Measurements from ENCODE around the gene KCNQ1. TPM values are rescaled to one million over a fixed set of nuclear protein-coding genes. Genes with fewer than 3 reads are reported as not detected.

KCNQ1 gene
- total RNA-seq, 1 experiment from 2014 or later, result 9.2 TPM

- no peaks in the 10 kb centered on the region for H3K36me3 Mint-ChIP-seq (ENCODE audit: insufficient read depth, unreplicated experiment)
- TF ChIP-seq, protein P1, sequence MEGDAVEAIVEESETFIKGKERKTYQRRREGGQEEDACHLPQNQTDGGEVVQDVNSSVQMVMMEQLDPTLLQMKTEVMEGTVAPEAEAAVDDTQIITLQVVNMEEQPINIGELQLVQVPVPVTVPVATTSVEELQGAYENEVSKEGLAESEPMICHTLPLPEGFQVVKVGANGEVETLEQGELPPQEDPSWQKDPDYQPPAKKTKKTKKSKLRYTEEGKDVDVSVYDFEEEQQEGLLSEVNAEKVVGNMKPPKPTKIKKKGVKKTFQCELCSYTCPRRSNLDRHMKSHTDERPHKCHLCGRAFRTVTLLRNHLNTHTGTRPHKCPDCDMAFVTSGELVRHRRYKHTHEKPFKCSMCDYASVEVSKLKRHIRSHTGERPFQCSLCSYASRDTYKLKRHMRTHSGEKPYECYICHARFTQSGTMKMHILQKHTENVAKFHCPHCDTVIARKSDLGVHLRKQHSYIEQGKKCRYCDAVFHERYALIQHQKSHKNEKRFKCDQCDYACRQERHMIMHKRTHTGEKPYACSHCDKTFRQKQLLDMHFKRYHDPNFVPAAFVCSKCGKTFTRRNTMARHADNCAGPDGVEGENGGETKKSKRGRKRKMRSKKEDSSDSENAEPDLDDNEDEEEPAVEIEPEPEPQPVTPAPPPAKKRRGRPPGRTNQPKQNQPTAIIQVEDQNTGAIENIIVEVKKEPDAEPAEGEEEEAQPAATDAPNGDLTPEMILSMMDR (IDR thresholded peaks at IDR 0.05; ENCODE audit: unreplicated experiment), result no peak
- intact Hi-C loops (cut with micrococcal nuclease; ENCODE audit: unreplicated experiment), result no loop called here
- peaks cover 14% of the 10 kb centered on the region for H3K9me3 Mint-ChIP-seq (ENCODE audit: low read depth, unreplicated experiment)
- H3K27me3 Mint-ChIP-seq (ENCODE audit: unreplicated experiment), result peaks cover 24% of the 10 kb centered on the region
- BruUV-seq (replicated peaks), result no TSS peak
- CTCF ChIA-PET, result no interaction called here
- DNase-seq, result no peak
- peaks cover 5% of the 10 kb centered on the region for H3K4me1 Mint-ChIP-seq (ENCODE audit: low read depth, unreplicated experiment)
- no peak overlapping the region for H3K4me3 Mint-ChIP-seq (ENCODE audit: low read depth, unreplicated experiment)
- no peak overlapping the region for H3K27ac Mint-ChIP-seq (ENCODE audit: unreplicated experiment)
Measured at GRCh38 chr11:2651054-2651617, 206.3 kb downstream of the KCNQ1 start.

DNA sequence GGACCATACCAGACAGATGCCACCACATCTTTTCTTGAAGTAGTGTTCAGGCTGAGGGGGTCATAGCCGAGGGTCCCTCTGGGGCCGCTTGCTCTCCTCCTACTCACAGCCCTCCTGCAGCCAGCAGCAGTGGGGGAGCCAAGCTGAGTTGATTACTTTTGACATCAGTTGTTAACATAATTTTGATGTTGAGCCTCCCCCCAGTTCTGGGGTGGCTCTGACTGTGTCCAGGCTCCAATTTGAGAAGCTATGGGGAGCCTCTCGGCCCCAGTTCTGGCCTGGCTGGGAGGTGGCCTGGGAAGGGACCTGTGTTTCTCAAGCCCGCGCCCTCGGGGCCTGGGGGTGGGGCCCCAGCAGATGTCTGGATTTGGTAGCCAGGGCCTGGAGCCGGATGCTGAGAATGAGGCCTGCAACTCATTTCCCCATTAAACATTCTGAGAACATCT is 207.0 kb downstream of the KCNQ1 start:
- Mint-ChIP-seq H3K36me3 (ENCODE audit: insufficient read depth, unreplicated experiment) (no peaks in the 10 kb centered on the region), H3K9me3 (ENCODE audit: low read depth, unreplicated experiment) (peaks cover 14% of the 10 kb centered on the region), H3K4me1 (ENCODE audit: low read depth, unreplicated experiment) (peaks cover 12% of the 10 kb centered on the region), H3K4me3 (ENCODE audit: low read depth, unreplicated experiment) (no peak overlapping the region), H3K27ac (ENCODE audit: unreplicated experiment) (no peak overlapping the region), H3K27me3 (ENCODE audit: unreplicated experiment) (peaks cover 24% of the 10 kb centered on the region)
- TF ChIP-seq, protein P1 (IDR thresholded peaks at IDR 0.05; ENCODE audit: unreplicated experiment), result no peak
- BruUV-seq (replicated peaks), result no TSS peak
- CTCF ChIA-PET, result no interaction called here
- DNase-seq, result no peak
- intact Hi-C loops (cut with micrococcal nuclease; ENCODE audit: unreplicated experiment), result no loop called here

DNA sequence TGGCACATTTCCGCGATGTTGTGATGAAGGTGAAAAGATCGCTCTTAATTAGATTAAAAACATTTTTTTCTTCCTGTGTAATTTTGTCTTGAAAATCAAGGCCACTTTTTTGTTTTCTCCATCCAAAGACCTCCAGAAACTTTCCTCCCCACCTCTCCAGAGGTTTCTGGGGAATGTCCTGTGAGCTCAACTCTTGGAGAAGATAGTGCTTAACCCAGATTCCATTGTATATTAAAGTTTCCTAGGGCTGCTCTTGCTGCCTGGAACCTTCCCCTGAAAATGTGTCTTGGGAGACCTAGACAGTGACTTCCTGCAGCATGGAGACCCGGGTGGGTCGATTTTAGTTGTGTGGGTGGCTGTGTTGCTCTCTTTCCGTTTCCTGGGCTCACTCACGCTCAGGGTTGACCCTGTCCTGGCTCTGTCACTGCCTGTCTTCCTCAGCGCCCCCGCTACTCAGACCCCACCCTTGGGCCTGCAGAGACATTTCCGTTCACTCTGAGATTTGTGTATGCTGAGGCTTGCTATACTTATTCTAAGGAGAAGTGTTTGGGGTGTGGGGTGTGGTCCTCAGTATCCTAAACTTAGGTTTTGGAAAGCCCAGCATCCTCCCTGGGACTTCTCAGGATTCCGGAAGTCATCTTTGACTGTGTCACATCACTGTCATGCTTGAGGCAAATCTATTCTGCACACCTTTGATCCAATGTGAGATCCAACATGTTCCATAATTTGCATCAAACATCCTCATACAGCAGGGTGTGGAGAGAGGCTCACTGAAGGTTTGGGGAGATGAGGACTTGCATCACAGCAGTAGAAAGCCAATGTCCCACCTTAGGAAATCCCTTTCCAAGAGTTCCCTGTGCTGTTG is 207.8 kb downstream of the KCNQ1 start:
- H3K4me3 Mint-ChIP-seq (ENCODE audit: low read depth, unreplicated experiment), result no peak overlapping the region
- DNase-seq, result no peak
- H3K36me3 Mint-ChIP-seq (ENCODE audit: insufficient read depth, unreplicated experiment), result no peaks in the 10 kb centered on the region
- peaks cover 16% of the 10 kb centered on the region for H3K9me3 Mint-ChIP-seq (ENCODE audit: low read depth, unreplicated experiment)
- intact Hi-C loops (cut with micrococcal nuclease; ENCODE audit: unreplicated experiment), result no loop called here
- TF ChIP-seq, protein P1 (IDR thresholded peaks at IDR 0.05; ENCODE audit: unreplicated experiment), result no peak
- CTCF ChIA-PET, result interaction anchor here (0.5 kb wide), 1 partner anchor 516 kb away, joined by 4 read pairs; no protein-coding TSS in a partner anchor
- H3K4me1 Mint-ChIP-seq (ENCODE audit: low read depth, unreplicated experiment), result peaks cover 14% of the 10 kb centered on the region
- no peak overlapping the region for H3K27ac Mint-ChIP-seq (ENCODE audit: unreplicated experiment)
- no TSS peak for BruUV-seq (replicated peaks)
- peaks cover 24% of the 10 kb centered on the region for H3K27me3 Mint-ChIP-seq (ENCODE audit: unreplicated experiment)

DNA sequence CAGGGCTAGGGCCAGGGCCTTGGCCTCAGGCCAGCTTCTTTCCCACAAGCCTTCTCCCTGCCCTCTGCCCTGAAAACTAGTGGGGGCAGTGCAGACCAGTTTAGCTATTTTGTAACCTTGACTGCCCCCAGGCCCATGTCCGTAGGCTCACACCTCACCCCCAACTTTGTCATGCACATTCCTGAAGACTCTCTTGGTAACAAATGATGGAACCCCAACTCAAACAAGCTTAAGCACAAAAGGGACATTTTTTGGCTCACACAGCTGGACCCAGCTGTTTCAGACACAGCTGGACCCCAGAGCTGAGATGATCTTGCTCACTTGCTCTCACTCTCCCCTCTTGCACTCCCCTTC is 208.4 kb downstream of the KCNQ1 start:
- no peak for DNase-seq
- H3K9me3 Mint-ChIP-seq (ENCODE audit: low read depth, unreplicated experiment), result peaks cover 16% of the 10 kb centered on the region
- H3K27ac Mint-ChIP-seq (ENCODE audit: unreplicated experiment), result no peak overlapping the region
- intact Hi-C loops (cut with micrococcal nuclease; ENCODE audit: unreplicated experiment), result no loop called here
- H3K27me3 Mint-ChIP-seq (ENCODE audit: unreplicated experiment), result peaks cover 24% of the 10 kb centered on the region
- TF ChIP-seq, protein P1 (IDR thresholded peaks at IDR 0.05; ENCODE audit: unreplicated experiment), result no peak
- no peak overlapping the region for H3K4me3 Mint-ChIP-seq (ENCODE audit: low read depth, unreplicated experiment)
- H3K4me1 Mint-ChIP-seq (ENCODE audit: low read depth, unreplicated experiment), result peaks cover 14% of the 10 kb centered on the region
- no TSS peak for BruUV-seq (replicated peaks)
- no peaks in the 10 kb centered on the region for H3K36me3 Mint-ChIP-seq (ENCODE audit: insufficient read depth, unreplicated experiment)
- CTCF ChIA-PET, result interaction anchor here (0.5 kb wide), 1 partner anchor 516 kb away, joined by 4 read pairs; no protein-coding TSS in a partner anchor

Data from Calu3 (cell line).